K562 (cell line): Measurements from ENCODE around the gene WDR91. TPM values are rescaled to one million over a fixed set of nuclear protein-coding genes. Genes with fewer than 3 reads are reported as not detected.
A peak's percentile ranks its signal among the peaks of the same experiment; 100 is the strongest.

Experiments used
- BRCA1 ChIP-seq, 2 experiments: fragments of 450-650 bp in 1 of 2; sonication (generic) in 1 of 2; formaldehyde crosslinking in 1 of 2; IDR thresholded peaks; 2 replicates each; pipeline versions ENCODE4 v1.5.0 to v1.6.1; 2017 to 2020; ENCODE audit warnings: mild to moderate bottlenecking in 1 of 2, missing genetic modification reagents in 1 of 2
- CREB1 ChIP-seq, 2 experiments: sonication (generic) in 1 of 2; formaldehyde crosslinking in 1 of 2; IDR thresholded peaks; 2 replicates each; pipeline versions ENCODE4 v1.6.1 to v1.8.0; 2012 to 2022; ENCODE audit warnings: inconsistent platforms in 1 of 2, mild to moderate bottlenecking in 1 of 2, missing genetic modification reagents in 1 of 2, moderate library complexity in 1 of 2
- CREBBP ChIP-seq: IDR thresholded peaks from one replicate; pipeline ENCODE4 v1.6.1; 2012; ENCODE audit warnings: low read depth, mild to moderate bottlenecking, control low read depth, inconsistent platforms, low read length
- DDX20 ChIP-seq: fragments of 450-650 bp; IDR thresholded peaks from 2 replicates; pipeline ENCODE4 v1.6.1; 2016; ENCODE audit warnings: missing genetic modification characterization, low read depth, mild to moderate bottlenecking, missing compliant biosample characterization, moderate library complexity
- E2F4 ChIP-seq: sonication (generic); formaldehyde crosslinking; IDR thresholded peaks from 2 replicates; pipeline ENCODE4 v1.8.0; 2022; ENCODE audit warnings: mild to moderate bottlenecking, low read depth, missing genetic modification reagents
- KDM5B ChIP-seq: fragments of 200-600 bp; sonication (generic); IDR thresholded peaks from 2 replicates; pipeline ENCODE4 v1.6.1; 2012; ENCODE audit warnings: low read depth, mild to moderate bottlenecking, moderate library complexity, low read length, control low read depth, inconsistent platforms; ENCODE audit not compliant: insufficient replicate concordance
- MTF1 ChIP-seq: fragments of 250-450 bp; sonication (Bioruptor Pico); IDR thresholded peaks from 2 replicates; pipeline ENCODE4 v1.9.0; 2021; ENCODE audit warnings: moderate library complexity, mild to moderate bottlenecking, inconsistent platforms, borderline replicate concordance
- NELFE ChIP-seq: IDR thresholded peaks from 2 replicates; pipeline ENCODE4 v1.6.1; 2011; ENCODE audit warnings: mild to moderate bottlenecking; ENCODE audit not compliant: insufficient read depth, insufficient read length
- PRPF4 ChIP-seq: fragments of 200-400 bp; formaldehyde crosslinking; IDR thresholded peaks from one replicate; pipeline ENCODE4 v1.6.1; 2017; ENCODE audit warnings: low read length, low read depth, mild to moderate bottlenecking; ENCODE audit not compliant: insufficient read depth, poor library complexity, severe bottlenecking
- RBM34 ChIP-seq: fragments of 200-400 bp; formaldehyde crosslinking; IDR thresholded peaks from 2 replicates; pipeline ENCODE4 v1.6.1; 2018; ENCODE audit warnings: low read length, borderline replicate concordance; ENCODE audit not compliant: insufficient read depth
- SFPQ ChIP-seq: fragments of 200-400 bp; formaldehyde crosslinking; IDR thresholded peaks from 2 replicates; pipeline ENCODE4 v1.6.1; 2017; ENCODE audit warnings: mild to moderate bottlenecking, low read depth, low read length, moderate library complexity
- SP1 ChIP-seq: sonication (generic); formaldehyde crosslinking; IDR thresholded peaks from 2 replicates; pipeline ENCODE4 v1.8.1; 2022; ENCODE audit warnings: mild to moderate bottlenecking, missing genetic modification reagents
- STAT5B ChIP-seq: fragments of 250-450 bp; sonication (Bioruptor Pico); IDR thresholded peaks from 2 replicates; pipeline ENCODE4 v1.8.0; 2021; ENCODE audit warnings: mild to moderate bottlenecking, inconsistent platforms
- TCF7L2 ChIP-seq: fragments of 150-350 bp; IDR thresholded peaks from 2 replicates; pipeline ENCODE4 v1.6.1; 2016; ENCODE audit warnings: low read depth, mild to moderate bottlenecking, low read length, moderate library complexity
- TRIM24 ChIP-seq, 2 experiments: fragments of 450-650 bp; IDR thresholded peaks; 2 replicates each; pipeline ENCODE4 v1.6.1; 2016
- UBTF ChIP-seq, 2 experiments: IDR thresholded peaks; 2 replicates each; pipeline ENCODE4 v1.6.1; 2012; ENCODE audit warnings: improper control_type of control experiment in 2 of 2, low read depth in 2 of 2, low read length in 2 of 2, borderline replicate concordance in 1 of 2
- ZNF133 ChIP-seq: fragments of 250-450 bp; sonication (Bioruptor Pico); IDR thresholded peaks from 2 replicates; pipeline ENCODE4 v1.4.0; 2020; ENCODE audit warnings: mild to moderate bottlenecking
- ZNF23 ChIP-seq: fragments of 250-450 bp; sonication (Bioruptor Pico); IDR thresholded peaks from 2 replicates; pipeline ENCODE4 v1.4.0; 2020; ENCODE audit warnings: mild to moderate bottlenecking
- ZNF282 ChIP-seq: sonication (generic); formaldehyde crosslinking; IDR thresholded peaks from 2 replicates; pipeline ENCODE4 v1.8.1; 2023; ENCODE audit warnings: missing genetic modification reagents
- polyA plus RNA-seq, 8 experiments: library from polyadenylated mRNA; depleted of rRNA in 4 of 8; stranded (reverse) in 5 of 8; unstranded in 3 of 8; fragments of >200 nt; fragmentation: Nextera tagmentation in 2 of 8; fragmentation: Illumina TruSeq in 1 of 8; extraction: Ambion mirVana in 2 of 8; extraction: Trizol in 1 of 8; gene quantifications; 2 replicates each; pipeline versions ENCODE4 v1.2.1 to v1.2.3, GENCODE V29; 2011 to 2014; ENCODE audit warnings: inconsistent platforms in 1 of 8, missing spikeins in 1 of 8
- total RNA-seq, 7 experiments: library from RNA; depleted of rRNA in 6 of 7; stranded (reverse); fragments of >200 nt in 6 of 7; fragmentation: Illumina TruSeq in 2 of 7; extraction: Trizol in 2 of 7; gene quantifications; 2 replicates each; pipeline versions ENCODE4 v1.2.1 to v1.2.3, GENCODE V29; 2011 to 2021; ENCODE audit warnings: low replicate concordance in 1 of 7

Gene WDR91
- total and polyA plus RNA-seq, 9 of the 15 experiments (the other 6 are each of a cell fraction or from before 2014, with no cell fraction given), result 1.9 to 18.2 (median 9.8) TPM

- TF ChIP-seq E2F4 (no peak; the same call in 1 of the 2 replicates), ZNF133 (no peak), MTF1 (CRISPR knock-in tag) (no peak), CREB1 (IDR thresholded peaks at IDR 0.05) (peak; percentile 56), CREB1 (CRISPR knock-in tag; IDR thresholded peaks at IDR 0.05) (peak; percentile 53; the same call in 1 of the 2 replicates), TRIM24 (IDR thresholded peaks at IDR 0.05) (peak in 1 of 2 experiments; percentile 99; a peak in 2 of 4 replicates), DDX20 (no peak), ZNF23 (CRISPR knock-in tag) (no peak), BRCA1 (IDR thresholded peaks at IDR 0.05) (no peak), BRCA1 (CRISPR knock-in tag; IDR thresholded peaks at IDR 0.05) (peak; percentile 87), NELFE (no peak), TCF7L2 (peak; percentile 69), SFPQ (no peak), SP1 (peak; percentile 97), KDM5B (peak; percentile 94), PRPF4 (peak; percentile 92), UBTF (IDR thresholded peaks at IDR 0.05; ENCODE audit: borderline replicate concordance in 1 of 2, low read depth in 2 of 2, low read length in 2 of 2) (peak; percentile 90 to 96), RBM34 (peak; percentile 97; the same call in 1 of the 2 replicates), ZNF282 (CRISPR knock-in tag) (peak; percentile 85; the same call in 1 of the 2 replicates), CREBBP (no peak), STAT5B (CRISPR knock-in tag) (no peak)
Observed at GRCh38 chr7:135170274-135170997, 40.9 kb downstream of the WDR91 start, which contains the start of gene CYREN (continued).
